Transverse colon (tissue), 3 donors: ENCODE measurements around the gene SMARCD3.

Source experiments
- POLR2A ChIP-seq: fragments of 450-650 bp; IDR thresholded peaks from one replicate; pipeline ENCODE4 v1.6.1; 2016; ENCODE audit warnings: antibody characterized with exemption, mild to moderate bottlenecking, moderate library complexity
- TF ChIP-seq, protein P1 (sequence below), 5 experiments: fragments of 200-600 bp in 3 of 5; fragments of 450-650 bp in 2 of 5; sonication (generic) in 3 of 5; IDR thresholded peaks; 1 replicate in 2 of 5; 2 replicates in 3 of 5; pipeline ENCODE4 v1.5.1; 2016 to 2017; ENCODE audit warnings: antibody characterized with exemption in 5 of 5, inconsistent platforms in 3 of 5, mild to moderate bottlenecking in 2 of 5, moderate library complexity in 1 of 5

DNA sequence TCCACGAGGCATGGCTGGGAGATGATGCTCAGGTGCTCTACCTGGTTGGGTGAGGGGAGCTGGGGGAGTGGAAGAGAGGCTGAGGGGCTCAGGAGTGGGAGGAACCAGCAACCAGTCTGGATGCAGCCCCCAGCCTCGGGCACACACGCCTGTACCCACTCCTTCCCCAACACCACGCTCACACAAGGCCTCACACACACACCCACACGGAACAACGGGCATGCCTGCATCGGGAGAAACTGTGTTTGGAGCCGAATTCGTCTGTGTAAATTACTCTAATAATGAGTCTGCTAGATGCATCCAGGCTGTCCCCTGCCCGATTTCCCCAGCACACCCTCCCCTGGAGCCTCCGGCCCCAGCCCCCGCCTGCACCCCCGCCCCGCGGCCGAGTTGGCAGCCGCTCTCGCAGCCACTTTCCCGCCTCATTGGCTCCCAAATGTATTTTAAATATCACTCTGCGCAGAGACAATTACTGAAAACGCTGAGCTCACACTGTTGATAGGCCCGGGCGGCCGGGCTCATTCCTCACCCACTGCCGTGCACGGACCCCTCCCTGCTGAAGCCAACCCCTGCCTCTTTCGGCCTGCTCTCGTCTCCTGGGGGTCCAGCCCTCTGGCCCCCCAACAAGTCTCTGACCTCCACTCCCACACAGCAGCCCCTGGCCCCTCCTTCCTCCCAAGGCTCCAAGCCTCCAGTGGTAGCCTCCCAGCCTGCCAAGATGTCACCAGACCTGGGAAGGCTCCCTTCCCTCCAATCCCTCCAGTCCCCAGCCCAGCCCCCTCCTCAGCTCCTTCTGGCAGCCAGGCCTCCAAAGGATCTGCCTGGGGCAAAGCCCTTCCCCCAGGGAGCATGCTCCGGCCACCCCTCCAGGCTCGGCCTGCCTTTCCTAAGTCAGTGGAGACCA lies 49.3 kb downstream of the SMARCD3 start:
- TF ChIP-seq, protein P1, sequence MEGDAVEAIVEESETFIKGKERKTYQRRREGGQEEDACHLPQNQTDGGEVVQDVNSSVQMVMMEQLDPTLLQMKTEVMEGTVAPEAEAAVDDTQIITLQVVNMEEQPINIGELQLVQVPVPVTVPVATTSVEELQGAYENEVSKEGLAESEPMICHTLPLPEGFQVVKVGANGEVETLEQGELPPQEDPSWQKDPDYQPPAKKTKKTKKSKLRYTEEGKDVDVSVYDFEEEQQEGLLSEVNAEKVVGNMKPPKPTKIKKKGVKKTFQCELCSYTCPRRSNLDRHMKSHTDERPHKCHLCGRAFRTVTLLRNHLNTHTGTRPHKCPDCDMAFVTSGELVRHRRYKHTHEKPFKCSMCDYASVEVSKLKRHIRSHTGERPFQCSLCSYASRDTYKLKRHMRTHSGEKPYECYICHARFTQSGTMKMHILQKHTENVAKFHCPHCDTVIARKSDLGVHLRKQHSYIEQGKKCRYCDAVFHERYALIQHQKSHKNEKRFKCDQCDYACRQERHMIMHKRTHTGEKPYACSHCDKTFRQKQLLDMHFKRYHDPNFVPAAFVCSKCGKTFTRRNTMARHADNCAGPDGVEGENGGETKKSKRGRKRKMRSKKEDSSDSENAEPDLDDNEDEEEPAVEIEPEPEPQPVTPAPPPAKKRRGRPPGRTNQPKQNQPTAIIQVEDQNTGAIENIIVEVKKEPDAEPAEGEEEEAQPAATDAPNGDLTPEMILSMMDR (IDR thresholded peaks at IDR 0.05): no peak
- TF ChIP-seq POLR2A: no peak
